B cell (primary cell): Measurements from ENCODE around the gene FAM163A. TPM values are rescaled to one million over a fixed set of nuclear protein-coding genes. Genes with fewer than 3 reads are reported as not detected.

Experiments
- ATAC-seq: fragments of 200-7000 bp; cut with Tn5 transposase; one replicate; pipeline ENCODE4 v1.10.0; 2021; ENCODE audit warnings: low read depth, mild to moderate bottlenecking, moderate number of reproducible peaks, moderate library complexity
- CTCF ChIA-PET: fragments of 350-600 bp; sonication (Branson Sonifier 250); formaldehyde crosslinking; loops from one replicate; lab custom pipeline; 2021; ENCODE audit warnings: antibody characterized with exemption, inconsistent platforms; lab: Charles Lee
- POLR2A ChIA-PET: fragments of 350-600 bp; sonication (Branson Sonifier 250); formaldehyde crosslinking; loops from one replicate; lab custom pipeline; 2021; ENCODE audit warnings: antibody characterized with exemption; lab: Charles Lee
- DNase-seq: peaks from one replicate; pipeline ENCODE4 v3.0.0; 2013
- H2AFZ ChIP-seq: 2 replicates; pipeline ENCODE4 v1.6.1; 2012; ENCODE audit warnings: mild to moderate bottlenecking, low read depth, low read length; ENCODE audit not compliant: insufficient read depth, poor library complexity, severe bottlenecking
- H3K27ac ChIP-seq, 2 donors: 1 replicate in 1 of 2; 2 replicates in 1 of 2; pipeline ENCODE4 v1.5.1; 2012 to 2013; ENCODE audit warnings: low read length in 2 of 2, mild to moderate bottlenecking in 2 of 2, moderate library complexity in 1 of 2
- H3K27me3 ChIP-seq, 4 experiments: fragments of 200-600 bp in 1 of 4; sonication (generic) in 1 of 4; replicated peaks in 1 of 4; 1 replicate in 2 of 4; 2 replicates in 2 of 4; pipeline versions ENCODE4 v1.6.1 to v1.7.0; 2013 to 2016; ENCODE audit warnings: low read length in 3 of 4, mild to moderate bottlenecking in 2 of 4, mixed read lengths in 1 of 4, moderate library complexity in 1 of 4; ENCODE audit not compliant: insufficient read depth in 4 of 4, control insufficient read depth in 3 of 4; ENCODE audit errors: control extremely low read depth in 1 of 4
- H3K36me3 ChIP-seq, 2 experiments: replicated peaks in 1 of 2; 1 replicate in 1 of 2; 2 replicates in 1 of 2; pipeline versions ENCODE4 v1.6.1 to v1.7.1; 2013; ENCODE audit warnings: low read length in 1 of 2; ENCODE audit not compliant: insufficient read depth in 2 of 2, control insufficient read depth in 1 of 2; ENCODE audit errors: control extremely low read depth in 1 of 2, extremely low read depth in 1 of 2
- H3K4me1 ChIP-seq, 2 donors: fragments of 200-600 bp in 1 of 2; sonication (generic) in 1 of 2; 1 replicate in 1 of 2; 2 replicates in 1 of 2; pipeline versions ENCODE4 v1.5.1 to v1.6.1; 2013 to 2017; ENCODE audit warnings: low read length in 2 of 2; ENCODE audit not compliant: control insufficient read depth in 2 of 2, insufficient read depth in 2 of 2
- H3K4me2 ChIP-seq: replicated peaks from 2 replicates; pipeline ENCODE3; 2012; ENCODE audit warnings: mild to moderate bottlenecking, low read depth, low read length; ENCODE audit not compliant: poor library complexity, severe bottlenecking
- H3K4me3 ChIP-seq, 5 experiments: fragments of 200-600 bp in 1 of 5; sonication (generic) in 1 of 5; 1 replicate in 3 of 5; 2 replicates in 2 of 5; pipeline versions ENCODE4 v1.5.1 to v1.7.0; 2011 to 2016; ENCODE audit warnings: low read length in 4 of 5, mild to moderate bottlenecking in 4 of 5, low read depth in 2 of 5, control low read depth in 1 of 5, moderate library complexity in 1 of 5; ENCODE audit not compliant: insufficient read depth in 1 of 5; ENCODE audit errors: control extremely low read depth in 1 of 5, extremely low read depth in 1 of 5
- H3K79me2 ChIP-seq: fragments of 200-600 bp; sonication (generic); one replicate; pipeline ENCODE4 v1.6.0; 2016; ENCODE audit warnings: low read length; ENCODE audit not compliant: control insufficient read depth, insufficient read depth
- H3K9ac ChIP-seq: fragments of 200-600 bp; sonication (generic); 2 replicates; pipeline ENCODE4 v1.6.1; 2017; ENCODE audit warnings: mild to moderate bottlenecking, low read length, moderate library complexity
- H3K9me3 ChIP-seq, 3 donors: one replicate each; pipeline versions ENCODE4 v1.6.1 to v1.7.1; 2013; ENCODE audit warnings: low read length in 2 of 3; ENCODE audit not compliant: control insufficient read depth in 2 of 3, insufficient read depth in 1 of 3; ENCODE audit errors: control extremely low read depth in 1 of 3
- H4K20me1 ChIP-seq: 2 replicates; pipeline ENCODE4 v1.6.0; 2012; ENCODE audit warnings: mild to moderate bottlenecking, low read length; ENCODE audit not compliant: insufficient read depth, control insufficient read depth, poor library complexity, severe bottlenecking
- H3K27ac Mint-ChIP-seq: one replicate; pipeline ENCODE4 v1.8.0; 2021; ENCODE audit warnings: mixed read lengths
- H3K27me3 Mint-ChIP-seq: one replicate; pipeline ENCODE4 v1.8.0; 2021; ENCODE audit warnings: mixed read lengths
- H3K4me1 Mint-ChIP-seq: one replicate; pipeline ENCODE4 v1.8.0; 2021; ENCODE audit warnings: mixed read lengths
- H3K4me3 Mint-ChIP-seq: one replicate; pipeline ENCODE4 v1.8.0; 2021; ENCODE audit warnings: mixed read lengths
- H3K9me3 Mint-ChIP-seq: one replicate; pipeline ENCODE4 v1.8.0; 2022; ENCODE audit warnings: mixed read lengths; ENCODE audit not compliant: insufficient read depth
- EZH2 ChIP-seq: IDR thresholded peaks from 2 replicates; pipeline ENCODE4 v1.6.1; 2012; ENCODE audit warnings: borderline replicate concordance, low read depth, mild to moderate bottlenecking, moderate library complexity, low read length; ENCODE audit not compliant: insufficient read depth, poor library complexity, severe bottlenecking
- WGBS: methylation state at CpG from one replicate; pipeline ENCODE4 v1.1.5; 2013; ENCODE audit warnings: missing lambda C conversion rate; ENCODE audit not compliant: insufficient coverage; 5-methylcytosine and 5-hydroxymethylcytosine counted together
- intact Hi-C: fragments of 100-400 bp; cut with micrococcal nuclease; formaldehyde crosslinking; loops from one replicate; pipeline ENCODE4 v1.10.0; 2022
- polyA plus RNA-seq: library from polyadenylated mRNA; depleted of rRNA; stranded (reverse); fragments of >200 nt; gene quantifications from 2 replicates; pipeline ENCODE4 v1.2.3, GENCODE V29; 2012
- total RNA-seq, 2 donors: library from RNA; stranded (reverse); fragments of 120-200 nt in 1 of 2; gene quantifications; 1 replicate in 1 of 2; 2 replicates in 1 of 2; pipeline versions ENCODE4 v1.2.3 to v1.2.4, GENCODE V29; 2013 to 2022
- TF ChIP-seq, protein P1 (sequence below): fragments of 200-600 bp; IDR thresholded peaks from one replicate; pipeline ENCODE4 v1.8.0; 2022; ENCODE audit warnings: antibody characterized with exemption, mild to moderate bottlenecking

The FAM163A gene
- total and polyA plus RNA-seq, 2 donors (not counting 1 experiment from before 2014, with no cell fraction given) = not detected

DNA sequence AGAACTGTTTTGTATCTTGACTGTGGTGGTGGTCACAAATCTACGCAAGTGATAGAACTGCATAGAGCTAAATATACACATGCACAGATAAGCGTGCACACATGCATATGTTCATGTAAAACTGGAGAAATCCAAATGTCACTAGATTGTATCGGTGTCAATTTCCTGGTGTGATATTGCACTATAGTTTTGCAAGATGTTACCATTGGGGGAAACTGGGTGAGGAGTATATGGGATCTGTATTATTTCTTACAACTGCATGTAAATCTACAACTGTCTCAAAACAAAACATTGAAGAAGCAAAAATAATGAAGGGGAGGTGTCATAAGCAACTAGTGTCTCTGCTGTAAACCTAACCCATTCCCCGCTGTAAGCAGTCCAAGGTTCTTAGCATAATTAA lies 30.2 kb downstream of the FAM163A start:
- H3K4me1 ChIP-seq = no peaks in the 10 kb centered on the region
- no peak for ATAC-seq
- H3K79me2 ChIP-seq = no peaks in the 10 kb centered on the region
- no peak for DNase-seq
- no peak overlapping the region for H3K4me3 Mint-ChIP-seq
- H3K4me2 ChIP-seq = no peak overlapping the region
- TF ChIP-seq, protein P1, sequence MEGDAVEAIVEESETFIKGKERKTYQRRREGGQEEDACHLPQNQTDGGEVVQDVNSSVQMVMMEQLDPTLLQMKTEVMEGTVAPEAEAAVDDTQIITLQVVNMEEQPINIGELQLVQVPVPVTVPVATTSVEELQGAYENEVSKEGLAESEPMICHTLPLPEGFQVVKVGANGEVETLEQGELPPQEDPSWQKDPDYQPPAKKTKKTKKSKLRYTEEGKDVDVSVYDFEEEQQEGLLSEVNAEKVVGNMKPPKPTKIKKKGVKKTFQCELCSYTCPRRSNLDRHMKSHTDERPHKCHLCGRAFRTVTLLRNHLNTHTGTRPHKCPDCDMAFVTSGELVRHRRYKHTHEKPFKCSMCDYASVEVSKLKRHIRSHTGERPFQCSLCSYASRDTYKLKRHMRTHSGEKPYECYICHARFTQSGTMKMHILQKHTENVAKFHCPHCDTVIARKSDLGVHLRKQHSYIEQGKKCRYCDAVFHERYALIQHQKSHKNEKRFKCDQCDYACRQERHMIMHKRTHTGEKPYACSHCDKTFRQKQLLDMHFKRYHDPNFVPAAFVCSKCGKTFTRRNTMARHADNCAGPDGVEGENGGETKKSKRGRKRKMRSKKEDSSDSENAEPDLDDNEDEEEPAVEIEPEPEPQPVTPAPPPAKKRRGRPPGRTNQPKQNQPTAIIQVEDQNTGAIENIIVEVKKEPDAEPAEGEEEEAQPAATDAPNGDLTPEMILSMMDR = no peak
- no peak for TF ChIP-seq EZH2
- no peak overlapping the region for H2AFZ ChIP-seq
- no peaks in the 10 kb centered on the region for H3K4me1 Mint-ChIP-seq
- no peak overlapping the region for H3K9ac ChIP-seq
- peaks cover 0 to 14% (median 5%) of the 10 kb centered on the region in 3 donors for H3K9me3 ChIP-seq
- peaks cover 2% of the 10 kb centered on the region for H3K9me3 Mint-ChIP-seq
- intact Hi-C loops = no loop called here
- H3K27me3 Mint-ChIP-seq = peaks cover 35% of the 10 kb centered on the region
- no peak overlapping the region for H3K27ac ChIP-seq
- POLR2A ChIA-PET = no interaction called here
- 100% methylated on average over 2 of the region's 4 CpGs for WGBS
- H3K27ac Mint-ChIP-seq = no peak overlapping the region
- H3K27me3 ChIP-seq = peaks cover 0 to 10% (median 2%) of the 10 kb centered on the region in 4 experiments
- no peaks in the 10 kb centered on the region for H4K20me1 ChIP-seq
- CTCF ChIA-PET = no interaction called here
- no peaks in the 10 kb centered on the region for H3K36me3 ChIP-seq
- H3K4me3 ChIP-seq = no peak overlapping the region

DNA sequence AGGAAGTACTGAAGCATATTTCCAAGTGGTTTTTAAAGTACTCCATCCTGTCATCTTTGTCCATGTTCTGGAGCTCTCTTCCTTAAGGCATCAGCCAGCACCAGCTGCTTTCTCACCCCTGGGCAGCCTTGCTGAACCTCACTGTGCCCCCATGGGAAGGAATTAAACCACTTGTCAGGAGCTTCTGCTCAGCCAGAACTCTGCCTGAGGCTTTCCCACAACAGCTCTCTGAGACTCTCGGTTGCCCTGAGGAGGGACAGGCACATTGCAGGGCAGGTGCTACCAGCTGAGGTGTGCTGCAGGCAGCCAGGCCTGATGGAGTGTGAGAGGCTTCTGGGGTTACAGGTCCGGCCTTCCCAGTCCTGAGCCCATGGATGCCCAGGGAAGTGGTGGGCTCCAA lies 30.9 kb downstream of the FAM163A start:
- no peak overlapping the region for H3K4me2 ChIP-seq
- H4K20me1 ChIP-seq = no peaks in the 10 kb centered on the region
- POLR2A ChIA-PET = no interaction called here
- peaks cover 0 to 10% (median 2%) of the 10 kb centered on the region in 4 experiments for H3K27me3 ChIP-seq
- peaks cover 40% of the 10 kb centered on the region for H3K27me3 Mint-ChIP-seq
- H3K4me1 Mint-ChIP-seq = no peaks in the 10 kb centered on the region
- no peaks in the 10 kb centered on the region for H3K36me3 ChIP-seq
- H2AFZ ChIP-seq = no peak overlapping the region
- H3K4me3 ChIP-seq = no peak overlapping the region
- H3K4me1 ChIP-seq = no peaks in the 10 kb centered on the region
- H3K79me2 ChIP-seq = no peaks in the 10 kb centered on the region
- H3K9me3 ChIP-seq = peaks cover 0 to 10% (median 5%) of the 10 kb centered on the region in 3 donors
- no peak overlapping the region for H3K9ac ChIP-seq
- intact Hi-C loops = no loop called here
- CTCF ChIA-PET = no interaction called here
- no peak for DNase-seq
- ATAC-seq = no peak
- no peak overlapping the region for H3K4me3 Mint-ChIP-seq
- H3K27ac Mint-ChIP-seq = no peak overlapping the region
- TF ChIP-seq, protein P1 = no peak
- no peak for TF ChIP-seq EZH2
- 100% methylated on average over 2 of the region's 2 CpGs for WGBS
- no peak overlapping the region for H3K27ac ChIP-seq
- peaks cover 2% of the 10 kb centered on the region for H3K9me3 Mint-ChIP-seq
